H1 (cell line): ENCODE results near the gene COQ9.

Source experiments
- CHD1 ChIP-seq: IDR thresholded peaks from 2 replicates; pipeline ENCODE4 v1.6.1; 2012; ENCODE audit warnings: low read depth, low read length, improper control_type of control experiment
- CTCF ChIP-seq, 3 experiments: IDR thresholded peaks; 1 replicate in 2 of 3; 2 replicates in 1 of 3; pipeline versions ENCODE4 v1.5.1 to v1.6.1; 2011; ENCODE audit warnings: low read length in 3 of 3, mild to moderate bottlenecking in 3 of 3, inconsistent platforms in 2 of 3, low read depth in 1 of 3, moderate library complexity in 1 of 3; ENCODE audit not compliant: insufficient read depth in 1 of 3; ENCODE audit errors: control extremely low read depth in 1 of 3
- EP300 ChIP-seq, 2 experiments: IDR thresholded peaks; 1 replicate in 1 of 2; 2 replicates in 1 of 2; pipeline ENCODE4 v1.6.1; 2011 to 2012; ENCODE audit warnings: low read depth in 2 of 2, low read length in 2 of 2, mild to moderate bottlenecking in 2 of 2, borderline replicate concordance in 1 of 2, inconsistent platforms in 1 of 2, moderate library complexity in 1 of 2
- HDAC6 ChIP-seq: IDR thresholded peaks from one replicate; pipeline ENCODE4 v1.7.1; 2012; ENCODE audit warnings: low read depth, mild to moderate bottlenecking, inconsistent platforms, low read length, moderate library complexity
- MAX ChIP-seq: IDR thresholded peaks from 2 replicates; pipeline ENCODE4 v1.6.1; 2012; ENCODE audit warnings: inconsistent platforms
- POU5F1 ChIP-seq: IDR thresholded peaks from 2 replicates; pipeline ENCODE4 v1.6.1; 2011; ENCODE audit warnings: low read depth, mild to moderate bottlenecking, low read length, moderate library complexity
- SP1 ChIP-seq: IDR thresholded peaks from 2 replicates; pipeline ENCODE4 v1.6.1; 2011; ENCODE audit warnings: low read depth, low read length
- TAF1 ChIP-seq: IDR thresholded peaks from 2 replicates; pipeline ENCODE4 v1.6.1; 2011; ENCODE audit warnings: mild to moderate bottlenecking, low read depth, low read length
- TCF12 ChIP-seq: IDR thresholded peaks from 2 replicates; pipeline ENCODE4 v1.6.1; 2011; ENCODE audit warnings: low read depth, mild to moderate bottlenecking, low read length

GRCh38 chr16:57472665-57473060 lies 25.4 kb downstream of the COQ9 start:
- TF ChIP-seq CTCF (IDR thresholded peaks at IDR 0.05; ENCODE audit: control extremely low read depth in 1 of 3, insufficient read depth in 1 of 3, low read depth in 1 of 3, low read length in 3 of 3), result no peak
- no peak for TF ChIP-seq SP1
- no peak for TF ChIP-seq MAX
- no peak for TF ChIP-seq POU5F1
- no peak for TF ChIP-seq TCF12
- TF ChIP-seq CHD1, result no peak
- TF ChIP-seq EP300 (IDR thresholded peaks at IDR 0.05; ENCODE audit: borderline replicate concordance in 1 of 2, low read depth in 2 of 2, low read length in 2 of 2), result no peak
- TF ChIP-seq HDAC6, result no peak
- TF ChIP-seq TAF1, result no peak
